Transverse colon (tissue), 4 donors: Measurements from ENCODE around the gene IL12RB2. TPM values are rescaled to one million over a fixed set of nuclear protein-coding genes. Genes with fewer than 3 reads are reported as not detected.

Source experiments
- DNase-seq: peaks from one replicate; pipeline ENCODE4 v3.0.0-alpha.2; 2019
- H3K27ac ChIP-seq, 4 donors: fragments of 200-600 bp; sonication (generic); 2 replicates each; pipeline ENCODE4 v1.5.1; 2016 to 2018; ENCODE audit warnings: inconsistent platforms in 4 of 4
- H3K27me3 ChIP-seq: fragments of 200-600 bp; sonication (generic); 2 replicates; pipeline ENCODE4 v1.5.1; 2017; ENCODE audit warnings: inconsistent platforms
- H3K36me3 ChIP-seq, 4 donors: fragments of 200-600 bp; sonication (generic); 2 replicates each; pipeline ENCODE4 v1.5.1; 2017 to 2019; ENCODE audit warnings: inconsistent platforms in 4 of 4
- H3K4me1 ChIP-seq, 4 donors: fragments of 200-600 bp; sonication (generic); 2 replicates each; pipeline ENCODE4 v1.5.1; 2017 to 2020; ENCODE audit warnings: inconsistent platforms in 4 of 4
- H3K4me3 ChIP-seq, 4 donors: fragments of 200-600 bp; sonication (generic); 1 replicate in 1 of 4; 2 replicates in 3 of 4; pipeline versions ENCODE4 v1.5.1 to v1.6.1; 2017 to 2019; ENCODE audit warnings: inconsistent platforms in 4 of 4
- H3K9me3 ChIP-seq, 2 donors: fragments of 200-600 bp; sonication (generic); 2 replicates each; pipeline ENCODE4 v1.5.1; 2017 to 2019; ENCODE audit warnings: inconsistent platforms in 2 of 2
- CTCF ChIP-seq, 5 experiments: fragments of 200-600 bp in 3 of 5; fragments of 450-650 bp in 2 of 5; sonication (generic) in 3 of 5; IDR thresholded peaks; 1 replicate in 2 of 5; 2 replicates in 3 of 5; pipeline ENCODE4 v1.5.1; 2016 to 2017; ENCODE audit warnings: antibody characterized with exemption in 5 of 5, inconsistent platforms in 3 of 5, mild to moderate bottlenecking in 2 of 5, moderate library complexity in 1 of 5
- EP300 ChIP-seq: sonication (generic); formaldehyde crosslinking; IDR thresholded peaks from one replicate; pipeline ENCODE4 v1.6.1; 2017; ENCODE audit warnings: antibody characterized with exemption, low read depth
- POLR2A ChIP-seq: fragments of 450-650 bp; IDR thresholded peaks from one replicate; pipeline ENCODE4 v1.6.1; 2016; ENCODE audit warnings: antibody characterized with exemption, mild to moderate bottlenecking, moderate library complexity
- POLR2AphosphoS5 ChIP-seq, 3 donors: sonication (generic); formaldehyde crosslinking; IDR thresholded peaks; one replicate each; pipeline ENCODE4 v1.6.1; 2016; ENCODE audit warnings: antibody characterized with exemption in 3 of 3
- WGBS, 2 donors: methylation state at CpG; one replicate each; pipeline ENCODE4 v1.1.5; 2018; ENCODE audit warnings: low coverage in 1 of 2; 5-methylcytosine and 5-hydroxymethylcytosine counted together
- in situ Hi-C, 4 donors: fragments of 200-750 bp; cut with MboI; loops; one replicate each; pipeline versions ENCODE4 v1.15.0 to v1.15.1; 2017; ENCODE audit warnings: low sequenced_read_pairs in 3 of 4, low pct_ligation_motif_present in 1 of 4, low pct_unique_long_range_greater_than_20kb in 1 of 4
- intact Hi-C: fragments of 100-400 bp; cut with DNase I; formaldehyde crosslinking; loops from one replicate; pipeline ENCODE4 v1.15.1; 2023; ENCODE audit warnings: low total_unique reads
- total RNA-seq, 4 donors: library from RNA; depleted of rRNA; stranded (reverse); fragments of >200 nt; gene quantifications; one replicate each; pipeline ENCODE4 v1.1.0, GENCODE V29; 2016

Gene IL12RB2
- total RNA-seq, 4 donors from 2014 or later: 1.2 to 3.3 TPM; not detected in 2

GRCh38 chr1:67390041-67390887, 82.6 kb downstream of the IL12RB2 start:
- Histone ChIP-seq H3K27me3 (no peaks in the 10 kb centered on the region), H3K27ac (no peak overlapping the region), H3K9me3 (no peaks in the 10 kb centered on the region), H3K4me1 (no peaks in the 10 kb centered on the region), H3K4me3 (no peak overlapping the region), H3K36me3 (no peaks in the 10 kb centered on the region)
- intact Hi-C loops (no loop called here), in situ Hi-C loops (no loop called here)
- TF ChIP-seq POLR2AphosphoS5 (IDR thresholded peaks at IDR 0.05) (no peak), CTCF (IDR thresholded peaks at IDR 0.05) (no peak), POLR2A (no peak), EP300 (no peak)
- no peak for DNase-seq
- 91 to 100% methylated on average over 1 to 3 of the region's 3 CpGs for WGBS, 2 donors

DNA sequence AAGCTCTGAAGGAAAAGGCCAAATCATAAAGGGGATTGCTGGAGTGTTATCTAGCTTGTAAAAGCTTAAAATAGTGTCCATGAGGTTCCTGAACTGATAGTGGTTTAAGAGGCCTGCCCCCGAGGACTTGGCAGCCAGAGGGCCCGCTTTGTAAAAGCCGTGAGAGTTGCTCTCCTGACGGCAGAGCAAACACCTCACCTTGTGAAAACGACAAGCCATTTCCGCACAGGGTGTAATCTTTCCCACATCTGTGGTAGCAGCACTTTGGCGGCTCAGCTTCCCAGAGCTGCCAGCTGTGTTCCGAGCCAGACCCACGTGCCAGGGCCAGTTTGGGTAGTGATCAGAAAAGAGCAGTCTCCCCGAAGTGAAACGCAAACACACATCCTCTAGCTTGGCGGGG, 85.6 kb downstream of the IL12RB2 start:
- no peak overlapping the region for H3K27ac ChIP-seq
- no peak overlapping the region for H3K4me3 ChIP-seq
- intact Hi-C loops (no loop called here), in situ Hi-C loops (no loop called here)
- 52% methylated on average over 12 of the region's 12 CpGs; no CpG with 5 or more reads in 1 of the 2 donors for WGBS, 2 donors
- peak; percentile 8 for DNase-seq
- H3K4me1 ChIP-seq: no peaks in the 10 kb centered on the region
- TF ChIP-seq EP300 (no peak), POLR2AphosphoS5 (IDR thresholded peaks at IDR 0.05) (no peak), POLR2A (no peak), CTCF (IDR thresholded peaks at IDR 0.05) (no peak)
- H3K9me3 ChIP-seq: no peaks in the 10 kb centered on the region
- H3K27me3 ChIP-seq: no peaks in the 10 kb centered on the region
- H3K36me3 ChIP-seq: no peaks in the 10 kb centered on the region

DNA sequence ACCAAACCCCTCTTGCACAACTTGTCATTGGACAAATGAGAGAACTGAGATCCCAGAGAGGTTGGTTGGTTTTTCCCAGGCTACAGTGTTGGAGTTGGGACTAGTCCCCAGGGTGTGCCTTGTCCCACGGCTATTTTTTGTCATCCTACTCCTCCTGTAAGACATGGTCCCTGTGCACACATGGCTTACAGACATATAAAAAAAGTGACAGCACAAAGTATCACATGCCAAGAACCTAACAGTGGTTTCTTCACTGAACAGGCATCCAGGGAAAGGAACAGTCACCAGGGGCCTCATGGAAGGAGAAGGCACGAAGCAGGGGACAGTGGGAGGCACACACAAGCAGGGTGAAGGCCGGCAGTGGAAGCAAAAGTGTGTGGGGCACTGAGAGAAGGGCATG, 86.1 kb downstream of the IL12RB2 start:
- H3K4me3 ChIP-seq: no peak overlapping the region
- 91 to 100% methylated on average over 2 to 3 of the region's 3 CpGs for WGBS, 2 donors
- H3K4me1 ChIP-seq: no peaks in the 10 kb centered on the region
- intact Hi-C loops (no loop called here), in situ Hi-C loops (no loop called here)
- H3K27me3 ChIP-seq: no peaks in the 10 kb centered on the region
- no peaks in the 10 kb centered on the region for H3K36me3 ChIP-seq
- H3K9me3 ChIP-seq: no peaks in the 10 kb centered on the region
- no peak overlapping the region for H3K27ac ChIP-seq
- no peak for DNase-seq
- TF ChIP-seq POLR2A (no peak), EP300 (no peak), CTCF (IDR thresholded peaks at IDR 0.05) (no peak), POLR2AphosphoS5 (IDR thresholded peaks at IDR 0.05) (no peak)

DNA sequence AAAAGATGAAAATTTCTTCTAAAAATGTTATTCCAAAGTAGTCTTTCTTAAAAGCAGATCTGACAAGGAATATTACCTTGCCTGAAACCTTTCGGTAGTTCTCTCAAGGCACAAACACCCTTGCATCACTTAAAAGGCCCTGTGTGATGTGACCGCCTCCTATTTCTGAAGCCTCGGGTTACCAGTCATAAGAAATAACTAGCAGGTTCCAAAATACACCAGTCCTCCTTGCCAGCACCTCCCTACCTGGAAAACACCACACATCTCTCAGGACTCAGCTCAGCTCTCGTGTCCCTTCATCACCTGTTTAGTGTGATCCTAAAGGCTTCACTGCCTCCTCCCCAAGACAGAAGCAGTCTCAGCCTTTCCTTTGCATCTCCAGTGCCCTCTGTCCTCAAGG, 86.9 kb downstream of the IL12RB2 start:
- Histone ChIP-seq H3K36me3 (no peaks in the 10 kb centered on the region), H3K9me3 (no peaks in the 10 kb centered on the region), H3K27me3 (no peaks in the 10 kb centered on the region), H3K27ac (no peak overlapping the region), H3K4me1 (no peaks in the 10 kb centered on the region), H3K4me3 (no peak overlapping the region)
- no peak for DNase-seq
- 89 to 95% methylated on average over 2 to 4 of the region's 4 CpGs for WGBS, 2 donors
- in situ Hi-C loops: no loop called here
- TF ChIP-seq POLR2A (no peak), EP300 (no peak), POLR2AphosphoS5 (IDR thresholded peaks at IDR 0.05) (no peak), CTCF (IDR thresholded peaks at IDR 0.05) (no peak)
- intact Hi-C loops: no loop called here
